PFSK-1 (cell line): ENCODE results near the gene MAST1.

Experiments used
- FOXP2 ChIP-seq: optimal IDR thresholded peaks from 2 replicates; pipeline ENCODE3; 2011; ENCODE audit warnings: borderline replicate concordance, control low read depth, inconsistent platforms; ENCODE audit not compliant: insufficient read depth; ENCODE audit errors: extremely low read length, extremely low read depth
- POLR2AphosphoS5 ChIP-seq: IDR thresholded peaks from 2 replicates; pipeline ENCODE4 v1.6.1; 2012; ENCODE audit warnings: low read depth, mild to moderate bottlenecking, control low read depth, low read length, moderate library complexity
- SIN3A ChIP-seq: IDR thresholded peaks from 2 replicates; pipeline ENCODE4 v1.6.1; 2012; ENCODE audit warnings: mild to moderate bottlenecking, low read length, moderate library complexity, borderline replicate concordance; ENCODE audit not compliant: insufficient read depth
- TAF1 ChIP-seq: IDR thresholded peaks from 2 replicates; pipeline ENCODE4 v1.6.1; 2012; ENCODE audit warnings: low read length, control low read depth, borderline replicate concordance; ENCODE audit not compliant: insufficient read depth
- TF ChIP-seq, protein P1 (sequence below), 2 experiments: IDR thresholded peaks; 2 replicates each; pipeline versions ENCODE4 v1.6.1 to v1.8.0; 2011 to 2012; ENCODE audit warnings: low read depth in 2 of 2, low read length in 2 of 2, control low read depth in 1 of 2, inconsistent platforms in 1 of 2, mild to moderate bottlenecking in 1 of 2, moderate library complexity in 1 of 2; ENCODE audit not compliant: insufficient read depth in 1 of 2

Gene MAST1

DNA sequence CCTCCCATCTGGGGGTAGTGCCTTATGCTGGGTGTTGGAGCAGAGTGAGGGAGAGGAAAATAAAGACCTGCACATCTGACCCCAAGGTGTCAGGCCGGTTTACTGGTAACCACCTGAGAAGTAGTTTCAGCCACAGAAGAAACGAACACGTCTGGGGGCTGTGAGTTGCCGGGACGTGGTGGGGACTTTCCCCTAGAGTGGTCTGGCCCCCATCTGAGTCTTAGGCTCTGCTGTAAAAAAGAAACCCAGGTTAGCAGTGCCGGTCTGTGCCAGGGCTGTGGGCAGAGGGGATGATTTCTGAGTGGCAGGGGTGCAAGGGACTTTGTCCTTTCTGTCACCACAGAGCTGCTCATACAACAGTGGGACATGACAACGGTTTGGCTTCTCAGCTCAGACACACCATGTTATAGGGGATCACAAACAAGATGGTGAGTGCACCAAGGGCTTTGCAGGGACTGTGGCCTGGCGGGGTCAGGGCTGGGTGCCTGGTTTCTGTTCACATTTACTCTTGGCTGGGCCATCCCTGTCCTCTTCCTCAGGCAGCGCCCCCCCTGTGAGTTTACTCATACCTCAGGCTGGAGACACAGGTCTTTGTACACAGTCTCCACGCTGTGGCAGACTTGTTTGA lies 61.7 kb downstream of the MAST1 start:
- TF ChIP-seq FOXP2, result no peak
- no peak for TF ChIP-seq POLR2AphosphoS5
- TF ChIP-seq, protein P1, sequence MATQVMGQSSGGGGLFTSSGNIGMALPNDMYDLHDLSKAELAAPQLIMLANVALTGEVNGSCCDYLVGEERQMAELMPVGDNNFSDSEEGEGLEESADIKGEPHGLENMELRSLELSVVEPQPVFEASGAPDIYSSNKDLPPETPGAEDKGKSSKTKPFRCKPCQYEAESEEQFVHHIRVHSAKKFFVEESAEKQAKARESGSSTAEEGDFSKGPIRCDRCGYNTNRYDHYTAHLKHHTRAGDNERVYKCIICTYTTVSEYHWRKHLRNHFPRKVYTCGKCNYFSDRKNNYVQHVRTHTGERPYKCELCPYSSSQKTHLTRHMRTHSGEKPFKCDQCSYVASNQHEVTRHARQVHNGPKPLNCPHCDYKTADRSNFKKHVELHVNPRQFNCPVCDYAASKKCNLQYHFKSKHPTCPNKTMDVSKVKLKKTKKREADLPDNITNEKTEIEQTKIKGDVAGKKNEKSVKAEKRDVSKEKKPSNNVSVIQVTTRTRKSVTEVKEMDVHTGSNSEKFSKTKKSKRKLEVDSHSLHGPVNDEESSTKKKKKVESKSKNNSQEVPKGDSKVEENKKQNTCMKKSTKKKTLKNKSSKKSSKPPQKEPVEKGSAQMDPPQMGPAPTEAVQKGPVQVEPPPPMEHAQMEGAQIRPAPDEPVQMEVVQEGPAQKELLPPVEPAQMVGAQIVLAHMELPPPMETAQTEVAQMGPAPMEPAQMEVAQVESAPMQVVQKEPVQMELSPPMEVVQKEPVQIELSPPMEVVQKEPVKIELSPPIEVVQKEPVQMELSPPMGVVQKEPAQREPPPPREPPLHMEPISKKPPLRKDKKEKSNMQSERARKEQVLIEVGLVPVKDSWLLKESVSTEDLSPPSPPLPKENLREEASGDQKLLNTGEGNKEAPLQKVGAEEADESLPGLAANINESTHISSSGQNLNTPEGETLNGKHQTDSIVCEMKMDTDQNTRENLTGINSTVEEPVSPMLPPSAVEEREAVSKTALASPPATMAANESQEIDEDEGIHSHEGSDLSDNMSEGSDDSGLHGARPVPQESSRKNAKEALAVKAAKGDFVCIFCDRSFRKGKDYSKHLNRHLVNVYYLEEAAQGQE (IDR thresholded peaks at IDR 0.05; ENCODE audit: insufficient read depth in 1 of 2, low read depth in 2 of 2, low read length in 2 of 2), result no peak
- no peak for TF ChIP-seq TAF1
- TF ChIP-seq SIN3A, result no peak

DNA sequence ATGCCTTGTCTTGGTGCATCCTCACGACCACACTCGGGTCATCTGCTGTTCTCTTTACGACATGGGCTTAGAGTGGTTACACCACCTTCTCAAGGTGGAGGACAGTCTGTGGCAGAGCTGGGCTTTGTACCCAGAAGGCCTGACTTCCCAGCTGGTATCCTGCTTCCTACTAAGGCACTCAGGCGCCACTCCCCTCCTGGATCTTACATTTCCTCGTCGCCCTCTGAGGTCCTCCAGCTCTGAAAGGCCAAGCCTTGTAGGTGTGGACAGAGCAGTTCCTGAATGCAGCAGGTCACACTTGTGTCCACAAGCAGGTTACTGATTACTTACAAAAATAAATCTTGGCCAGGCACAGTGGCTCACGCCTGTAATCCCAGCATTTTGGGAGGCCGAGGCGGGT lies 68.9 kb downstream of the MAST1 start:
- TF ChIP-seq FOXP2 (no peak), SIN3A (no peak), TAF1 (no peak), POLR2AphosphoS5 (no peak)
- TF ChIP-seq, protein P1 (IDR thresholded peaks at IDR 0.05; ENCODE audit: insufficient read depth in 1 of 2, low read depth in 2 of 2, low read length in 2 of 2), result no peak

DNA sequence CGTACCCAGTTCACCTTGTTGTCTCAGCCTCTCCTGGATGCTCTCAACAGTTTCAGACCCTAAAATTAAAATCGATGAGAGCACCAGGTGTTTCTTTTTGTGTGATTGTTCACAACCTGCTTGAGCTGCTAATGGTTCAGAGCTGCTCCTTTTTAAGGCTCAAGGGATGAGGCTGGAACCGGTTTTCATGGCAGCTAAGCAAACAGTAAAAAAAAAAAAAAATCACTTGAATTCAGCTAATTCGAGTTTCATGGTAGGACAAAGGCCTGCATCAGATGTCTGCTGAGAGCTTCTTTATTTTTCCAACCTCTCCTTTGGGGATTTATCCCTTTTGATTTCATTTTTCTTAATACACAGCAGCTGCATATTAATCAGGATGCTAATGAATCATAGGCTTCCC lies 74.3 kb downstream of the MAST1 start:
- TF ChIP-seq FOXP2 (no peak), SIN3A (no peak), POLR2AphosphoS5 (no peak), TAF1 (no peak)
- TF ChIP-seq, protein P1 (IDR thresholded peaks at IDR 0.05; ENCODE audit: insufficient read depth in 1 of 2, low read depth in 2 of 2, low read length in 2 of 2), result no peak

DNA sequence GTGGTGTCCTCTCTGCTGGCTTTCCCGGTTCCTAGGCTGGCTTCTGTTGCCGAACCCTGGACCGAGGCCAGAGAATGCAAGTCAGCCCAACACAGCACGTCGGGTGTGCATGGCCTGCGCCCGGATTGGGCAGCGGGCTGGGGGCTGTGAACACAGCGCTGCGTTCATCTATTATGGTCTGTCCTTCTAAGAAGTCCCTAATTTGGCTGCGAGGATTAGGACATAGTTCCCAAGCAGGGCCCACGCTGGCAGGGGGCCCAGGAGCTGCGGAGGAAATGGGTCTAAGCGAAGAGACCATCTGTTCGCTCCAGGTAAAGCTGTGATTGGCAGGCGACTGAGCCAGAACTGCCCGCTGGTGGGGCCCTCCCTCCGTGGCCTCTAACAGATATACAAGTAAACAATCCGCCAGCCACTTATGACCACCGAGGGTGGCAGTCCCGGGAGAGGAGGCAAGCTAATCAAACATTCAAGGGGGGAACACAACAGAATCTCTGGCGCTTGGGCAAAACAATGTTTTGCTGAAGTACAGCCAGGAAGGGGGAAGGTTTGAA lies 74.8 kb downstream of the MAST1 start:
- no peak for TF ChIP-seq SIN3A
- no peak for TF ChIP-seq TAF1
- TF ChIP-seq, protein P1 (IDR thresholded peaks at IDR 0.05; ENCODE audit: insufficient read depth in 1 of 2, low read depth in 2 of 2, low read length in 2 of 2), result no peak
- no peak for TF ChIP-seq POLR2AphosphoS5
- TF ChIP-seq FOXP2, result no peak
